ENCODE results near the gene ALPL.

ALPL gene

GRCh38 chr1:21547876-21548275, 38.7 kb downstream of the ALPL start:
- TF ChIP-seq TAF1 (IDR thresholded peaks at IDR 0.05; ENCODE audit: low read depth, low read length): no peak
- no peak for TF ChIP-seq POLR2AphosphoS5 (IDR thresholded peaks at IDR 0.05; ENCODE audit: low read depth, low read length)
- TF ChIP-seq SPI1 (IDR thresholded peaks at IDR 0.05; ENCODE audit: low read depth, low read length): no peak
- TF ChIP-seq POLR2A (IDR thresholded peaks at IDR 0.05; ENCODE audit: low read depth, low read length): no peak
- no peak for TF ChIP-seq POU2F2 (IDR thresholded peaks at IDR 0.05; ENCODE audit: low read depth, low read length)
- TF ChIP-seq PAX5 (IDR thresholded peaks at IDR 0.05; ENCODE audit: insufficient read depth, low read length, severe bottlenecking): no peak
- FAIRE-seq (no peak), DNase-seq (ENCODE audit: insufficient read length, low spot score) (no peak)

- no peak for DNase-seq (ENCODE audit: insufficient read length, low spot score)
- no peak for FAIRE-seq
- TF ChIP-seq SPI1 (IDR thresholded peaks at IDR 0.05; ENCODE audit: low read depth, low read length) (no peak), TAF1 (IDR thresholded peaks at IDR 0.05; ENCODE audit: low read depth, low read length) (no peak), POLR2AphosphoS5 (IDR thresholded peaks at IDR 0.05; ENCODE audit: low read depth, low read length) (no peak)
Measured at GRCh38 chr1:21550097-21550496, 40.9 kb downstream of the ALPL start.

DNA sequence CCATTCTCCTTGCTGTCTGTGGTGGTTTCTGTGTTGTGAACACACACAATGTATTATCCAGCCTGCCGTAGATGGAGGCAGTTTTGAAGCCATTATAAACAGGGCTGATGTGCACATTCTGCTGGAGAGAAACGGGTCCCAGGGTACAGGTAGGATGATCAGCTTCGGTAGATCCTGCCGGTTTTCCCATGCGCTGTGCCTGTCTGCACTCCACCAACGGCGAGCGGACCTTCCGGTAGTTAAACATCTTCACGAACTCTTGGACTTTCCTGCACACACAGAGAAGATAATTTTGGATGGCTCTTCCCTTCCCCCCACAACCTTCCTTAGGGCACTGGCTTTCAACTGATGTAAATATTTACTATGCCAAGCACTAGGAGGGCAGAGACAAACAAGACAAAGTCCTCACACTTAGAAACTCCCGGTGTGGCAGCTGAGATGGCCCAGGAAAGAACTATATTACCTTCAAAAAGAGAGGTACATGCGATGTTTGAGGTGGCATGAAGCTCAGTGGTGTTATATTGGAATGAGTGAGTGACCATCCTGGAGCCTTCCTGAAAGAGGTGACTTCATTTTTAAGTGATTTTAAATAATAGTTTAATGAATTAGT, 41.7 kb downstream of the ALPL start:
- DNase-seq (ENCODE audit: insufficient read length, low spot score): no peak
- peak; percentile 9 for FAIRE-seq
- TF ChIP-seq POLR2AphosphoS5 (IDR thresholded peaks at IDR 0.05; ENCODE audit: low read depth, low read length): no peak
- TF ChIP-seq SPI1 (IDR thresholded peaks at IDR 0.05; ENCODE audit: low read depth, low read length): no peak
- TF ChIP-seq POLR2A (IDR thresholded peaks at IDR 0.05; ENCODE audit: low read depth, low read length): no peak
- no peak for TF ChIP-seq TAF1 (IDR thresholded peaks at IDR 0.05; ENCODE audit: low read depth, low read length)
- no peak for TF ChIP-seq POU2F2 (IDR thresholded peaks at IDR 0.05; ENCODE audit: low read depth, low read length)
- TF ChIP-seq PAX5 (IDR thresholded peaks at IDR 0.05; ENCODE audit: insufficient read depth, low read length, severe bottlenecking): no peak

GRCh38 chr1:21552715-21553114, 43.5 kb downstream of the ALPL start:
- DNase-seq (ENCODE audit: insufficient read length, low spot score) (no peak), FAIRE-seq (no peak)
- TF ChIP-seq SPI1 (IDR thresholded peaks at IDR 0.05; ENCODE audit: low read depth, low read length): no peak
- TF ChIP-seq POLR2A (IDR thresholded peaks at IDR 0.05; ENCODE audit: low read depth, low read length): no peak
- TF ChIP-seq POU2F2 (IDR thresholded peaks at IDR 0.05; ENCODE audit: low read depth, low read length): no peak
- no peak for TF ChIP-seq PAX5 (IDR thresholded peaks at IDR 0.05; ENCODE audit: insufficient read depth, low read length, severe bottlenecking)
- TF ChIP-seq POLR2AphosphoS5 (IDR thresholded peaks at IDR 0.05; ENCODE audit: low read depth, low read length): no peak
- TF ChIP-seq TAF1 (IDR thresholded peaks at IDR 0.05; ENCODE audit: low read depth, low read length): no peak

- TF ChIP-seq POU2F2 (IDR thresholded peaks at IDR 0.05; ENCODE audit: low read depth, low read length) (no peak), TAF1 (IDR thresholded peaks at IDR 0.05; ENCODE audit: low read depth, low read length) (no peak), SPI1 (IDR thresholded peaks at IDR 0.05; ENCODE audit: low read depth, low read length) (no peak), POLR2A (IDR thresholded peaks at IDR 0.05; ENCODE audit: low read depth, low read length) (no peak), POLR2AphosphoS5 (IDR thresholded peaks at IDR 0.05; ENCODE audit: low read depth, low read length) (no peak), PAX5 (IDR thresholded peaks at IDR 0.05; ENCODE audit: insufficient read depth, low read length, severe bottlenecking) (no peak)
- no peak for FAIRE-seq
- DNase-seq (ENCODE audit: insufficient read length, low spot score): no peak
Measured at GRCh38 chr1:21553116-21553926, 44.1 kb downstream of the ALPL start.

DNA sequence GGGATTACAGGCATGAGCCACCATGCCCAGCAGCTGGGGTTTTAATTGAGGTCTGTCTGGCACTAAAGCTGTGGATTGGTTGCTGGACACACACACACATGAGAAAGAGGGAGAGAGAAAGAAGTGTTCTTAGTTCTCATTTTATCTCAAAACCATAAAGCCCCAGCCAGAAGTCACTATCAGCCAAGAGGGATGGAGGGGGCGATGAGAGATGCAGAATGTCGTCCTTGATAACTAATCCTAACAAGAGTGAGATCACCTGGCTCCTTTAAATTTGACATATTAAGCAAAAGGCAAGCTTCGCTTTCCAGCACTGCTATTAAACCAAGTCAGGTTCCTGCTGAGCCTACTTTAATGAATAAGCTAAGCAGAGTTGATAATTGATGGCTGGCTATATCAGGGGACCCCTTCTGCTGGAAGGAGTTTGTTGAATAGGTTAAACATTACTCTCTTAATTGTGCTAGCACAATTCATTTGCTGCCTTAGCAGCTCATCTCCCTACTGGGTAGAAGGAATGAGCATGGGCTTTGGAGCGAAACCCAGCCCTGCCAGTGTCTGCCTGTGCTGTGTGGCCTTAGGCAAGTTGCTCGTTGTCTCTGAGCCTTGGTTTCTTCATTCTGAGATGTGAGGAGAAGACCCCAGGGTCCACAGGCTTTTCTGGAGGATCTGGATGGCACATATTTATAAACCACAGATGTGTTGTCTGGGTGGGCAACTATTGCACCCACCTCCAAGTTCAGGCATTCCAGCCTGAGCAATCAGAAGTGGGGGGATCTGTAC, 50.8 kb downstream of the ALPL start:
- DNase-seq (ENCODE audit: insufficient read length, low spot score): no peak
- FAIRE-seq: no peak
- TF ChIP-seq PAX5 (IDR thresholded peaks at IDR 0.05; ENCODE audit: insufficient read depth, low read length, severe bottlenecking) (no peak), POU2F2 (IDR thresholded peaks at IDR 0.05; ENCODE audit: low read depth, low read length) (no peak), SPI1 (IDR thresholded peaks at IDR 0.05; ENCODE audit: low read depth, low read length) (no peak), TAF1 (IDR thresholded peaks at IDR 0.05; ENCODE audit: low read depth, low read length) (no peak), POLR2AphosphoS5 (IDR thresholded peaks at IDR 0.05; ENCODE audit: low read depth, low read length) (no peak), POLR2A (IDR thresholded peaks at IDR 0.05; ENCODE audit: low read depth, low read length) (no peak)

DNA sequence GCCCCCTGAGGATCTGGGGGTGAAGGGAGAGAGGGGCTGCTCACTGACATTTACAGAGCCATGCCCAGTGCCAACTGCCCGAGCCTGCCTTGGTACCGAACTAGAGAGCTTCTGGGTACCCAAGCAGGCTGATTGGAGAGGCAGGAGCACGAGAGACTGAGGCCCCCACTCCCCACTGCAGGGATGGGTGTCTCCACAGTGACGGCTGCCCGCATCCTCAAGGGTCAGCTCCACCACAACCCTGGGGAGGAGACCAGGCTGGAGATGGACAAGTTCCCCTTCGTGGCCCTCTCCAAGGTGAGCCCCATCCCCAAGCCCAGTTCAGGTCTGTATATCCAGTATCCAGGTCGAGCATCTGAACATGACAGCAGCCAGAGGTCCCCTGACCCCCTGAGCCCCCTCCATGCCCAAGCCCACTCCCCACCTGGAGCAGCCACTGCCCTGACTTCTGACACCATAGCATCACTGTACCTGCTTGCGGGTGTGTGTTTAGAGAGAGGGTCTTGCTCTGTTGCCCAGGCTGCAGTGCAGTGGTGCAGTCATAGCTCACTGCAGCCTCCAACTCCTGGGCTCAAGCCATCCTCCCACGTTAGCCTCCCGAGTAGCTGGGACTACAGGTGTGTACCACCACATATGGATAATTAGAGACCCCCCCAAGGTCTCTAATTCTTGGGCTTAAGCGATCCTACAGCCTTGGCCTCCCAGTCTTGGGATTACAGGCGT, 51.9 kb downstream of the ALPL start:
- DNase-seq (ENCODE audit: insufficient read length, low spot score) (no peak), FAIRE-seq (no peak)
- TF ChIP-seq TAF1 (IDR thresholded peaks at IDR 0.05; ENCODE audit: low read depth, low read length): no peak
- TF ChIP-seq SPI1 (IDR thresholded peaks at IDR 0.05; ENCODE audit: low read depth, low read length): no peak

GRCh38 chr1:21562896-21563295, 53.7 kb downstream of the ALPL start:
- DNase-seq (ENCODE audit: insufficient read length, low spot score) (no peak), FAIRE-seq (no peak)
- TF ChIP-seq POLR2AphosphoS5 (IDR thresholded peaks at IDR 0.05; ENCODE audit: low read depth, low read length): no peak
- no peak for TF ChIP-seq PAX5 (IDR thresholded peaks at IDR 0.05; ENCODE audit: insufficient read depth, low read length, severe bottlenecking)
- no peak for TF ChIP-seq POU2F2 (IDR thresholded peaks at IDR 0.05; ENCODE audit: low read depth, low read length)
- TF ChIP-seq POLR2A (IDR thresholded peaks at IDR 0.05; ENCODE audit: low read depth, low read length): no peak
- no peak for TF ChIP-seq SPI1 (IDR thresholded peaks at IDR 0.05; ENCODE audit: low read depth, low read length)

GRCh38 chr1:21563971-21564370, 54.7 kb downstream of the ALPL start:
- TF ChIP-seq POU2F2 (IDR thresholded peaks at IDR 0.05; ENCODE audit: low read depth, low read length) (no peak), POLR2AphosphoS5 (IDR thresholded peaks at IDR 0.05; ENCODE audit: low read depth, low read length) (no peak), TAF1 (IDR thresholded peaks at IDR 0.05; ENCODE audit: low read depth, low read length) (no peak), SPI1 (IDR thresholded peaks at IDR 0.05; ENCODE audit: low read depth, low read length) (no peak), PAX5 (IDR thresholded peaks at IDR 0.05; ENCODE audit: insufficient read depth, low read length, severe bottlenecking) (no peak), POLR2A (IDR thresholded peaks at IDR 0.05; ENCODE audit: low read depth, low read length) (no peak)
- FAIRE-seq (no peak), DNase-seq (ENCODE audit: insufficient read length, low spot score) (no peak)
